OCI-M2 (cell line): ENCODE results near the gene GABRB1.

Experiments
- DNase-seq: peaks from one replicate; lab custom pipeline; 2025; ENCODE audit not compliant: unreplicated experiment; lab: John Stamatoyannopoulos, UW

Gene GABRB1

DNA sequence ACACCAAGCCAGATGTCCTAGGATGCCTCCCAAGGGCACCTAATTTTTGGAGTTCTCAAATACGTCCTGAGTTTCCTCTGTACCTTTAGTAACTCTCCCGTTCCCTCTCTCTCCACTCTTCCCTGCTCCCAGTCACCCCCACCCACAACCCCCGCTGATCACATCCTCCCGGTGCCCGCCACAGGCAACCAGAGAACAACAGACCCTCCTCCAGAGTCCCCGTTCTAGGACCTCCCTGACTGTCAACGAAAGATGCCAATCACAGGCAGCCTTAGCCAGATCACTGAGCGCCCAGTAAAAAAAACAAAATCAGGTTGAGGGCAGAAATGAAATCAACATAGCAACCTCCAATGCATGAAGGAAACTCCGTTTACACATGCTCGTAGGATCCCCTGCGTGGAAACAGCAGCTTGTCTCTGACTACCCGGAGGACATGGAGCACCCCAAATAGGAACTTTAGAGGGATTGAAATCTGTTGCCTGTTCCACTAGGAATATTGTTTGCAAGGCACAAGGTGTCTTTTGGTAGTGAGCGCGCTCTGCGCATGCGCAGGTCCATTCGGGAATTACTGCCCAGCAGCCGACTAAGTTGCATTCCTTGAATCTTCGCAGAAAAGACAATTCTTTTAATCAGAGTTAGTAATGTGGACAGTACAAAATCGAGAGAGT is at the start of gene GABRB1:
Gene GABRB1, plus strand, starts transcription at position 557 of the 668 bp plus-strand sequence.
- DNase-seq = no peak

GRCh38 chr4:46984781-46985180 is 46.6 kb upstream of the GABRB1 start:
- no peak for DNase-seq

- no peak for DNase-seq
These were observed 44.3 kb upstream of the GABRB1 start for GRCh38 chr4:46986922-46987638.

GRCh38 chr4:46992338-46992737 is 39.0 kb upstream of the GABRB1 start:
- DNase-seq = no peak

- no peak for DNase-seq
These were observed 38.0 kb upstream of the GABRB1 start, which contains the start of gene GABRA4 for GRCh38 chr4:46993075-46994006. GABRA4 (minus strand) TSS chr4:46993581; CDS start chr4:46993424, 157 bp downstream.

- DNase-seq = no peak
These were observed 37.4 kb upstream of the GABRB1 start for GRCh38 chr4:46994007-46994405.

DNA sequence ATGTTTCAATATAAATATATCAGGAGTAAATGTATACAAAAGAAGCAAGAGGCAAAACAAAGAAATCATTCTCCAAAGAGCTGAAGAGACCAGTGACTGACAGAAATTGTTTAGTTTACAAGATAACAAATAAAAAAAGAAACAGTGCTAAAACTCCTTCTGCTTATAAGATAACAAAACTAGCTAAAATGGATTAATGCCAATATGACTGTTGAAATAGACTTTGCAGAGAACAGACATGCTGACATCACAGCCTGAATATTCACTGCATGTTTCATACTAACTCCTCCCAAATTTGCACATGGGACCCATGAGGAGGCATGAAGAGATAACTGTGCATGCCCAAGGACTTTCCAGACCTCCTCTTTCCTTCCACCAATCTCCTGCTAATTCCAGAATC is 31.8 kb upstream of the GABRB1 start:
- DNase-seq = no peak

DNA sequence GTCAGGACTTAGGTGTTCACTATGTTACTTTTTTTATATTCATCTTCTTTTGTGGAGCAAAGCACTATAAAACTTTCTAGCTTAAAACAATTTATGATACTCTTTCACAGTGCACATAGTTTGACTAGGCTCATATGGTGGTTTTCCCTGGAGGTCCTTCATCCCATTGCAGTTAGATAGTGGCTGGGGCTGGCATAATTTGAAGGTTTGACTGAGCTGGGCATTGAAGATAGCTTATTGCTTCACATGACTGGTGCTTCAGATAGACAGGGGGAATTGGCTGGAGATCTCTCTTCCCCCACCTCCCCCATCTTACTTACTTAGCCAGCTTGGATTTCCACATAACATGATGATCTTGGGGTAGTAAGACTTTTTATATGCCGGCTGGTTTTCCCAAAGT is 31.0 kb upstream of the GABRB1 start:
- DNase-seq = no peak

GRCh38 chr4:47002580-47002979 is 28.8 kb upstream of the GABRB1 start:
- no peak for DNase-seq

DNA sequence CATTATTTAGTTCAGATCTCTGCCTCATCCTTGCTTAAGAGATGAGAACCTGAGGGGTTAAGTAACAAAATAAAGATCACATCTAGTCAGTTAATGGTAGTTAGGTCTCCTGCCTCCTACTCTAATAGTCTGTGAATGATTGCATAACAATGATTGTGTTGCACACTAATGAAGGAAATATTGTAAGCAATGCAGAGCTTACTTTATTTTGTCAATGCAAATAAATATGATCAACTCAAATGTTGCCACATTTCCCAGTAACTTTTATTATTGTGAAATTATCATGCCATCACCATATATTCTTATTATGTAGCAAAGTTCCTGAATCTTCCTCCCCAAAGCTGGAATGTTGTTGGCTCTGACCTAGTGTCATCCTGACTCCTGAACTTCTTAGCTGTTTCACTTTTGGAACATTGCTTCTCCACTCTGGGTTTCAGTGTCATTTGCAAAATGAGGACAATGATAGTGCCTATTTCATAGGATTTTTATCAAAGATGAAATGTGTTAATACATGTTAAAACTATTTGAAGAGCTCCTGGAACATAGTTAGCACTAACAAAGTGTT is 20.9 kb upstream of the GABRB1 start:
- DNase-seq = no peak

DNA sequence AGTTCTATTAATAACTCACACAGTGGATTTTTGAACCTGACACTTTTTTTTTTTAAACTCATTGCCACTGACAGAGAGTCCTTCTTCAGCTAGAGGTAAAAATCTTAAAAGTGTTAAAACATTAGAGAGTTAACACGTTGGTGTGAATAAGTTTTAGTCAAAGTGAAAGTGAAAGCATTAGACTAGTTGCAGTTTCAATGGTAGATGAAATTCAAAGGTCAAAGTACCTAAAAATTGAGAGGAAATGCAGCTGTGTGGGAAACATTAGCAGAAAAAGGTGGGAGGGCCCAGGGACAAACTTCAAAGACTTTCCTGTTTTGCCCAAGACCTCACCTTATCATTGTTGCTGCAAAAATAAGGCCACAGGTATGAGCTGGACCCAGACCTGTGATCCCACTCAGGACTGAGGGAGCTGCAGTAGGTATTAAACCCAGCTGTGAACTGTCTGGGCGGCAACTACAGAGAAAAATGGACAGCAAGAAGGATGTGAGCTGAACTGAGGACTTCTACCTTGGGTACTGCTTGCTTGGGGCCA is 20.4 kb upstream of the GABRB1 start:
- no peak for DNase-seq

- DNase-seq = no peak
These were observed 18.7 kb upstream of the GABRB1 start for GRCh38 chr4:47012676-47013075.

GRCh38 chr4:47013373-47013772 is 18.0 kb upstream of the GABRB1 start:
- DNase-seq = no peak

- no peak for DNase-seq
These were observed 14.3 kb upstream of the GABRB1 start for GRCh38 chr4:47017081-47017480.

DNA sequence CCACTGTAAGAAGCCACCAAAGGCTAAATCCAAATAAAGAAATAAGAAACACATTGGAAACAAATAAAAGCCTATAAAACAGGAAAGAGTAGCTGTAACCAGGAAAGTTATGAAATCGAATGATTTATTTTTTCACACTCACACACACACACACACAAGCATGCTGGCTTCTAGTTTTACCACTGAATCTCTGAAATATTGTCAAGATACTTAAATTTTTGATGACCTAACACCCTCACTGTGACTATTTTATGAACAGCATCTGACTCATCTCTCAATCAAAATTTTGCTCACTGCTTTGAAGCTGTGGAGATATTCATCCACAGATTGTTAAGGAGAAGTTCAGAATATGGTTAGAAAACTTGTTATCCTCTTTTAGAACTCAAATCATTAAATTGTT is 13.9 kb upstream of the GABRB1 start:
- DNase-seq = no peak

- no peak for DNase-seq
These were observed 511 bp downstream of the GABRB1 start for GRCh38 chr4:47031751-47032404.

DNA sequence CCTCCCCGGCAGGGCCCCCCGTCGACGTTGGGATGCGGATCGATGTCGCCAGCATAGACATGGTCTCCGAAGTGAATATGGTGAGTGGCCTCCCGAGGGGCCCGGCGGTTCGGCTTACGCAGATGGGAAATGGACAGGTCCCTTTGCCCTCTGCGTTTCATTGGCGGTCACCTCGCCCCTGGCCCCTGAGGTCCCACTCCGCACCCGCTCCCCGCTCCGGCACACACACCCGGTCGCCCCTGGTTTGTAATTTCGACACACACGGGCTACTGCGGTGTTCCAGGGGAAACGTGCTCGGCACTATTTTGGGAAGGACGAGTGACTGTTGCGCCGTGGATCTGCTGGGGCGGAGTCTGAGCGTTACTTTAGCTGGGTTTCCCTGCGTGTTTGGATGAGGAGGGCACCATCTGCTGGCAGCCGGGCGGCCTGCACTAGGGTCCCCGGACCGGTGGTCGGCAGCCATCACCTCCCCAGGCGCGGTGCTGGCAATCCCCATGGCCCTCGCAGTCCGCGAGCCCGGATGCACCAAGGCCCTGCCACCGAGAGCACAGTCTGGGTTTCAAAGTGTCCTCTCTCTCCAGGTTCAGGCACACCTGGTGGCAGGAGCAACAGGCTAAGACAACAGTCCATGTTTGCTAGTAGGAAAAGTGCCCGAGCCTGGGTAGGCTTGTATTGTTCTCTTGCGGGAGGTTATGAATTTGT is 1.2 kb downstream of the GABRB1 start:
- DNase-seq = no peak

DNA sequence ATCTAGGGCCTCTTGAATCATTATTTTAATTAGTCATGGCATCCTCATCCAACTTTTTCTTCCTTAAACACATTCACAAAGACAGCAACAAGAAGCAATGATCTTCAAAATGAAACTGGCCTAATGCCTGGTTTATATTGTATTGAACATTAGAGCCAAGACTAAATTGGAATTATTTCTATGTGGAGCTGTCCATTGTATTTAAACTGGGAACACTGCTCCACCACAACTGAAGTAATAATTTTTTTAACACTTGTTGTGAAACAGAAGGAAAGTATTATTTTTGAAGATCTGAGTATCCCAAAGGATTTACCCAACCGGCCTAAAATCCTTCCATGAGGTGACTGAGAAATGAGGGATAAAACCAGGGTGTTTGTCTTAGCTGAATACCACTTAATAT is 6.9 kb downstream of the GABRB1 start:
- DNase-seq = no peak

DNA sequence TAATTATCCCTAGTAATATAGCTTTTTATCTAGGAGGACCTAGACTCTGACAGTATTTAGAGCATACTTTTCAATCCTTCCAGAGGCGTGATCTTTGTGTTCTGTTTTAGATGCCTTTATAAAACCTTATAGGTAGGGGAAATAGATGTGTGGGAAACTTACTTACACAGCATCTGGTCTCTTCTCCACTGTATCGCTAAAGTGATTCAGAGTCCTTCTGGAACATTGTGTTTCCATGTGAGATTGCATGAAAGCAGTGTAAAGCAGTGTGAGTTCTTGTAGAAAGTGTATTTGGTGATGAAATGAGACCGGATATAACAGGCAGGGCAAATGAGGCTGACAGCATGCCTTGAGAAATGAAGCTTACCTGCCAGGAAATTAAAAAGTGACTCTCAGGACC is 9.5 kb downstream of the GABRB1 start:
- no peak for DNase-seq

DNA sequence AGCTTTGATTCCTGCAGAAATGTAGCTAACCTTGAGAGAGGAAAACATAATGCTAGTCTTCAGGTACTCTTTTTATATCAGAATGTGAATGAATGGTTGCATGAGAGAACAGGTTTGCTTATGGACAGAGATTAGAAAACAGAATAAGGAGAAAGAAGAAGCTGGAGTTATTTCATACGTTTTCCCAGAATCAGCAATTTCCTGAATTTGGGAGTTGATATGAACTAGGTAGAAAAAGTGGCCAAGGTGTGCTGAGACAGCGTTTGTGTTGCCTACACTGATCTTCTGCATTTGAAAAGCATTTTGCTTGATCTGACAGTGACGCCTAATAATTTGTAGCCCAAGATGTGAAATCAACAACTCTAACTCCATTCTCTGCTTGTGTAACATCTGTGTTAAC is 12.5 kb downstream of the GABRB1 start:
- no peak for DNase-seq
